BJ (cell line): ENCODE results near the gene MLLT1. TPM values are rescaled to one million over a fixed set of nuclear protein-coding genes. Genes with fewer than 3 reads are reported as not detected.

Experiments
- CTCF ChIA-PET: fragments of 350-600 bp; formaldehyde crosslinking; extraction: SDS; loops from one replicate; lab custom pipeline; 2021; ENCODE audit warnings: antibody characterized with exemption, inconsistent platforms; lab: Yijun Ruan, JAX
- POLR2A ChIA-PET: fragments of 300-600 bp; sonication (Branson Sonifier 250); formaldehyde crosslinking; extraction: SDS; loops from one replicate; lab custom pipeline; 2021; ENCODE audit warnings: antibody characterized with exemption; lab: Charles Lee
- DNase-seq: peaks from one replicate; pipeline ENCODE4 v3.0.0-alpha.2; 2011; ENCODE audit warnings: low read depth
- H3K27me3 ChIP-seq: 2 replicates; pipeline ENCODE4 v1.6.0; 2011; ENCODE audit warnings: low read length; ENCODE audit not compliant: control insufficient read depth, insufficient read depth
- H3K36me3 ChIP-seq: 2 replicates; pipeline ENCODE4 v1.5.1; 2011; ENCODE audit warnings: low read length; ENCODE audit not compliant: control insufficient read depth, insufficient read depth
- H3K4me3 ChIP-seq: 2 replicates; pipeline ENCODE4 v1.5.1; 2011; ENCODE audit warnings: low read depth, mild to moderate bottlenecking, control low read depth, low read length
- polyA plus RNA-seq: library from polyadenylated mRNA; depleted of rRNA; stranded (reverse); fragments of >200 nt; gene quantifications from 2 replicates; pipeline ENCODE4 v1.2.3, GENCODE V29; 2011
- TF ChIP-seq, protein P1 (sequence below): IDR thresholded peaks from 2 replicates; pipeline ENCODE4 v1.5.1; 2011; ENCODE audit warnings: low read depth, mild to moderate bottlenecking, control low read depth, inconsistent platforms, low read length, moderate library complexity; ENCODE audit not compliant: insufficient read depth

Gene MLLT1
- polyA plus RNA-seq, 1 experiment = 28.1 TPM

DNA sequence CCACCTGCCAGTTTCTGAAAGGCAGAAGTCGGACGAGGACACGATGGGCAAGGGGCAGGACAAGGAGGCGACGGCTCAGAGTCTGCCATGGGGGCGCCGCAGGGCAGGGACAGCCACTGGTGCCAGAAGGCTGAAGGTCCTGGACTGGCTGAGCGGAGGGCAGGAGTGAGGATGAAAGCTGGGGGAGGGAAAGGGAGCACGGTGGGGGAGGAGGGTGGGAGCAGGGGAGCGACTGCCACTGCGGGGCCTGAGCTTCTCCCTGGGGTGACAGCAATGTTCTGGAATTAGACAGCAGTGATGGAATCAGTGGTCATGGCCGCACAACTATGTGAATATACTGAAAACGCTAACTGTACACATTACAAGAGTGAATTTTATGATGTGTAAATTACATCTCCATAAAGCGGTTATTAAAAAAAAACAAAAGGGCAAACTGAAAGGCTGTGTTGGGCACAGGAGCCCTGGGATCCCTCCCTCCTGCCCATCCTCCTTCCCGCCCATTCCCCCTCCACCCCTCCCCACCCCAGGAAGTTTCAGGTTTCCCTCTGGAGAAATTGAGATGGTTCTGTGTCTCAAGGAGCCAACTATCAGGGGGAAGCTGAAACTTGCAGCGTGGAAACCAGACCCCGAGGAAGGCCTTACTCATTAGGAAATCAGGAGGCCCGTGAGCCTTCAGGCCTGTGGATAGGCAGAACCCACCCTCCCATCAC, 15.9 kb downstream of the MLLT1 start:
- CTCF ChIA-PET = interaction anchor here (1.3 kb wide), 1 partner anchor 46 kb away, joined by 4 read pairs; no protein-coding TSS in a partner anchor
- H3K27me3 ChIP-seq = no peaks in the 10 kb centered on the region
- DNase-seq = no peak
- TF ChIP-seq, protein P1, sequence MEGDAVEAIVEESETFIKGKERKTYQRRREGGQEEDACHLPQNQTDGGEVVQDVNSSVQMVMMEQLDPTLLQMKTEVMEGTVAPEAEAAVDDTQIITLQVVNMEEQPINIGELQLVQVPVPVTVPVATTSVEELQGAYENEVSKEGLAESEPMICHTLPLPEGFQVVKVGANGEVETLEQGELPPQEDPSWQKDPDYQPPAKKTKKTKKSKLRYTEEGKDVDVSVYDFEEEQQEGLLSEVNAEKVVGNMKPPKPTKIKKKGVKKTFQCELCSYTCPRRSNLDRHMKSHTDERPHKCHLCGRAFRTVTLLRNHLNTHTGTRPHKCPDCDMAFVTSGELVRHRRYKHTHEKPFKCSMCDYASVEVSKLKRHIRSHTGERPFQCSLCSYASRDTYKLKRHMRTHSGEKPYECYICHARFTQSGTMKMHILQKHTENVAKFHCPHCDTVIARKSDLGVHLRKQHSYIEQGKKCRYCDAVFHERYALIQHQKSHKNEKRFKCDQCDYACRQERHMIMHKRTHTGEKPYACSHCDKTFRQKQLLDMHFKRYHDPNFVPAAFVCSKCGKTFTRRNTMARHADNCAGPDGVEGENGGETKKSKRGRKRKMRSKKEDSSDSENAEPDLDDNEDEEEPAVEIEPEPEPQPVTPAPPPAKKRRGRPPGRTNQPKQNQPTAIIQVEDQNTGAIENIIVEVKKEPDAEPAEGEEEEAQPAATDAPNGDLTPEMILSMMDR = no peak
- H3K4me3 ChIP-seq = no peak overlapping the region
- POLR2A ChIA-PET = no interaction called here
- peaks cover 35% of the 10 kb centered on the region for H3K36me3 ChIP-seq

DNA sequence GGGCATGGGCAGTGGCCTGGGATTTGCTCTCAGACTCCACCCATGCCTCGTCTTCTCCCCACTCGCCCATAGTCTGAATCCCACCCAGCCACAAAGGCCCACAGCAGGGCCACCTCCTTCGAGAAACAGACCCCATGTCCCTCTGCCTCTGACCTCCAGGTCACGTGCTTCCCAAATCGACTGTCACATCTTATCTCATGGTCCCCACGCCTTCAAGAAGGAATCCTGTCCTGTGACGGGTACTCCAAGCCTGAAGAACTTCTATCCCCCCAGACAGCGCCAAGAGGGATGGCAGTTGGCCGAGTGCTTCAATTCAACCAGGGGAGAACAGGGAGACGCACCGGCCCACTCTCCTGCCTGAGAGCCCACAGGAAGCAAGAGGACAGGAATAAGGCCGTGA, 16.5 kb downstream of the MLLT1 start:
- ChIA-PET CTCF (interaction anchor here (1.3 kb wide), 1 partner anchor 45 kb away, joined by 4 read pairs; no protein-coding TSS in a partner anchor), POLR2A (no interaction called here)
- H3K36me3 ChIP-seq = peaks cover 31% of the 10 kb centered on the region

DNA sequence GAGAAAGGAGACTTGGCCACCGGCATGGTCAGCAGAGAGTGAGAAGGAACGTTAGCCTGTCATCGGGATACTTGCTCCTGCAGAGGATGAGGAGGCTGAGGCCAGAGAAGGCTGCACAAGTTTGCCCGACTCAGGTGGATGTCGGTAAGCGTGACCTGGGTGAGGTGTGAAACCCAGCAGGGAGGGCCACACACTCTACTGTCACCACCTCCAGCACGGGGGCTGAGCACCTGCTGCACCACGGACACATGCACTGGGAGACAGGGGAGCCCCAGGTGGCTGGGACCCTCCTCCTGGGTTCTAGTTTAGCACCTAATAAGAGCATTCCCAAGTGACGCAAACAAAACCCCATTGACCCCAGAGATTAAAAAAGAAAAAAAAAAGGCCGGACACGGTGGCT, 17.3 kb downstream of the MLLT1 start:
- H3K36me3 ChIP-seq = peaks cover 27% of the 10 kb centered on the region
- ChIA-PET CTCF (no interaction called here), POLR2A (no interaction called here)
- DNase-seq = no peak
- no peaks in the 10 kb centered on the region for H3K27me3 ChIP-seq
- H3K4me3 ChIP-seq = no peak overlapping the region
- TF ChIP-seq, protein P1 = no peak

More for the DNA sequence above, 16.5 kb downstream of the MLLT1 start:
- no peak for DNase-seq
- no peaks in the 10 kb centered on the region for H3K27me3 ChIP-seq
- H3K4me3 ChIP-seq = no peak overlapping the region
- TF ChIP-seq, protein P1 = no peak

DNA sequence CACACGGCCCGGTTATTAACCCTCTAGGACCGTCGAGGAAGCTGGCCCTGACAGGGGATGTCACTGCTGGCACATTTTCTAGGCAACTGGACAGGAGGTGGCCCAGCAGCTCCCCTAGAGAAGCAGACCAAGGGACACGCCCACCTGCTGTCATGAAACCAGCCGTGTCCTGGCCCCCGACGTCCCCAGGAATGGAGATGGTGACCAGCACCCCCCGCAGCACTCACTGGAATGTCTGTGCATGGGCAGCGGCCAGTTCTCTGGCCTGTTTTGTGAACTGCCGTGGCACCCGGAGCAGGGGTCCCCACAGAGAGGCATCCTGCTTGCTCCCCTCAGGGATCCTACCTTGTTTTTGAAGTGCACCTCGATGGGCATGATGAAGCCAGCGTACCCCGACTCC, 17.9 kb downstream of the MLLT1 start:
- ChIA-PET CTCF (interaction anchor here (1.2 to 2.7 kb wide), 3 partner anchors 10 to 36 kb away, joined by 3 to 13 read pairs (median 3); no protein-coding TSS in a partner anchor), POLR2A (no interaction called here)
- TF ChIP-seq, protein P1 = no peak

DNA sequence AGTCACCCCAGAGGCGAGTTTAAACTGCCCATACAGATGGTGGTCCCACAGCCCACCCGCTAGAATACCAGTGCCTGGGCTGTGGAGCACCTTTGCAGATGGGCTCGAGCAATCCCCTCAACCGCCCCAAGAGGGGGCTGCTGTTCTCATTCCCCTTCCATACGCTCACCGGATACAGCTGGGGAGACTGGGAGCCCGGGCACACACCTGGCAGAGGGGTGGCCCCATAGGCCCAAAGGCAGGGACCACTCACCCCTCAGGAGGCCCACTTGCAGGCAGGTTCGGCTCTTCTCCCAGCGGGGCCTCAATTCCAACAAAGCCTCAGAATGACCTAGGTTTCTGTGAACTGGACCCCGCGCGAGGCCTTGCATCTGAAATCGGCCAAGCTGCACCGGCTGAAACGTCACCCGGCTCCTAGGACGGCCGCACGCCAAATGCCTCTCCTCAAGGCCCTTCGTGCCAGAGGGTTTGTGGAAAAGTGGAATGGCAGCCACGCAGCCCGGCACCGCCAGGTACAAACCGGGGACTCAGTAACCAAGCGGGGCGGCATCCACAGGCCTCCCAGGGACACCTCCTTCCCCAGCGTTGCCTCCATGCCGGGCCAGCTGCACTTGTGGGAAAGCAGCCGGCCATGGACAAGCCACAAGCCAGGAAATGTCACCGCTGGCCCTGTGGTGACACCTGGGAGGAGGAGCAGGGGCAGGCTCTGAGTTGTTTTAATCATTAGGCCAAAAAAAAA, 18.7 kb downstream of the MLLT1 start:
- Histone ChIP-seq H3K4me3 (no peak overlapping the region), H3K27me3 (no peaks in the 10 kb centered on the region), H3K36me3 (peaks cover 25% of the 10 kb centered on the region)
- TF ChIP-seq, protein P1 = peak; percentile 66
- ChIA-PET CTCF (interaction anchor here (0.8 to 2.7 kb wide), 7 partner anchors 10 to 43 kb away, joined by 3 to 13 read pairs (median 3); no protein-coding TSS in a partner anchor), POLR2A (no interaction called here)
- no peak for DNase-seq

More for the DNA sequence above, 17.9 kb downstream of the MLLT1 start:
- no peaks in the 10 kb centered on the region for H3K27me3 ChIP-seq
- H3K4me3 ChIP-seq = no peak overlapping the region
- DNase-seq = no peak
- peaks cover 25% of the 10 kb centered on the region for H3K36me3 ChIP-seq
